Stomach (tissue), 9 donors: ENCODE measurements around the gene PXMP4. TPM values are rescaled to one million over a fixed set of nuclear protein-coding genes. Genes with fewer than 3 reads are reported as not detected.

Experiments
- DNase-seq, 2 donors: peaks; one replicate each; pipeline versions ENCODE4 v3.0.0 to v3.0.0-alpha.2; 2013 to 2019
- H3K27ac ChIP-seq, 5 donors: fragments of 200-600 bp in 4 of 5; sonication (generic) in 4 of 5; one replicate each; pipeline ENCODE4 v1.5.1; 2013 to 2019; ENCODE audit warnings: mild to moderate bottlenecking in 1 of 5, moderate library complexity in 1 of 5
- H3K27me3 ChIP-seq, 3 donors: fragments of 200-600 bp; sonication (generic); one replicate each; pipeline ENCODE4 v1.5.1; 2017 to 2019; ENCODE audit warnings: mixed run types in 1 of 3
- H3K36me3 ChIP-seq, 4 donors: fragments of 200-600 bp; sonication (generic); 1 replicate in 3 of 4; 2 replicates in 1 of 4; pipeline ENCODE4 v1.5.1; 2016 to 2019
- H3K4me1 ChIP-seq, 4 donors: fragments of 200-600 bp; sonication (generic); one replicate each; pipeline ENCODE4 v1.5.1; 2016 to 2019
- H3K4me3 ChIP-seq, 4 donors: fragments of 200-600 bp; sonication (generic) in 3 of 4; one replicate each; pipeline ENCODE4 v1.5.1; 2016 to 2019; ENCODE audit warnings: mild to moderate bottlenecking in 1 of 4
- H3K9me3 ChIP-seq, 4 donors: fragments of 200-600 bp; sonication (generic); one replicate each; pipeline ENCODE4 v1.5.1; 2016 to 2019
- EP300 ChIP-seq: sonication (generic); formaldehyde crosslinking; IDR thresholded peaks from one replicate; pipeline ENCODE4 v1.6.1; 2017; ENCODE audit warnings: antibody characterized with exemption
- POLR2A ChIP-seq, 4 donors: fragments of 450-650 bp; IDR thresholded peaks; one replicate each; pipeline ENCODE4 v1.6.1; 2016; ENCODE audit warnings: antibody characterized with exemption in 4 of 4, control low read depth in 2 of 4, mild to moderate bottlenecking in 1 of 4, moderate library complexity in 1 of 4
- POLR2AphosphoS5 ChIP-seq, 3 donors: sonication (generic); formaldehyde crosslinking; IDR thresholded peaks; one replicate each; pipeline ENCODE4 v1.6.1; 2016; ENCODE audit warnings: antibody characterized with exemption in 3 of 3
- WGBS, 5 donors: extraction: QIAGEN DNeasy Blood & Tissue Kit in 3 of 5; methylation state at CpG; one replicate each; pipeline versions ENCODE4 v1.1.5 to v1.1.7; 2013 to 2018; 5-methylcytosine and 5-hydroxymethylcytosine counted together
- intact Hi-C: fragments of 100-400 bp; cut with DNase I; formaldehyde crosslinking; loops from one replicate; pipeline ENCODE4 v1.15.1; 2023; ENCODE audit warnings: low total_unique reads
- polyA plus RNA-seq, 3 donors: library from polyadenylated mRNA; stranded (reverse); fragments of 200-250 nt; gene quantifications; one replicate each; pipeline ENCODE4 v1.2.3, GENCODE V29; 2013
- total RNA-seq, 5 donors: library from RNA; depleted of rRNA; stranded (reverse); fragments of >200 nt; gene quantifications; one replicate each; pipeline versions ENCODE4 v1.1.0 to v1.2.3, GENCODE V29; 2014 to 2016
- TF ChIP-seq, protein P1 (sequence below), 7 experiments: fragments of 450-650 bp in 4 of 7; fragments of 200-600 bp in 3 of 7; sonication (generic) in 3 of 7; IDR thresholded peaks; one replicate each; pipeline ENCODE4 v1.5.1; 2016 to 2019; ENCODE audit warnings: antibody characterized with exemption in 7 of 7, control low read depth in 2 of 7, mild to moderate bottlenecking in 1 of 7
- donor health status: healthy with polysubstance abuse.
- donor health status: Bipolar disorder and iron deficiency.
- donor health status: healthy.

The PXMP4 gene
- total and polyA plus RNA-seq, 8 donors = 0.72 to 36.8 (median 5.6) TPM

DNA sequence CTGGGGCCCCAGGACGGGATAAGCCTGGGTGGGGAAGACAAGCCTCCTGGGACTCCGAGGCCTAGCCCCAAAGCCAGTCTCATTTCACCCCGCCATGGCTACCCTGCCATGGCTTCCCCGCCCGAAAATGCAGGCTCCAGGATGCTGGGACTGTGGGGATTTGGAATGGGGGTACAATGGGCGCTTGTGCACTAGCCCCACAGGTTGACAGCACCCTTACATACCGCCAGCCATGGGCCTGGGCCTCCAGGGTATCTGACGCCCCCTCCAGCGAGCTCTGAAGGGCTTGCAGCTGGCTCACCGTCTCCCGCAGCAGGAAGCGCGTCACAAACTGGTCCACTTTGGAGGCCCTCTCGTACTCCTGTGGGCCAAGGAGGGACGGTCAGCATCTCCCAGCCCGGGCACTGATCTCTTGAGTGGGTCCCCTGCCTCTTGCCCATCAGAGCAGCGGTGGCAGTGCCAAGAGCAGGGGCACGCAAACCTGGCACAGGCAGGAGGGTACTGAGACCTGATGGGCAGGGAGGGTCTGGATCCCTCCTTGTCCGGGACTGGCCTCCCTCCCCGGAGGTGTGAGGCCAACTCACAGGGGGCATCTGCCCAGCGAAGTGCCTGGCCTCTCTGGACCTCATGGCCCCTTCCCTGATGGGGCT, 60.0 kb downstream of the PXMP4 start:
- Histone ChIP-seq H3K27me3 (no peaks in the 10 kb centered on the region), H3K4me3 (no peak overlapping the region), H3K9me3 (no peaks in the 10 kb centered on the region), H3K36me3 (peaks cover 27 to 48% (median 42%) of the 10 kb centered on the region in 4 donors), H3K4me1 (peaks cover 11 to 33% (median 28%) of the 10 kb centered on the region in 4 donors), H3K27ac (no peak overlapping the region)
- no peak for DNase-seq
- intact Hi-C loops = no loop called here
- WGBS, 5 donors = 89 to 95% (median 94%) methylated on average over 15 to 21 of the region's 21 CpGs
- TF ChIP-seq, protein P1, sequence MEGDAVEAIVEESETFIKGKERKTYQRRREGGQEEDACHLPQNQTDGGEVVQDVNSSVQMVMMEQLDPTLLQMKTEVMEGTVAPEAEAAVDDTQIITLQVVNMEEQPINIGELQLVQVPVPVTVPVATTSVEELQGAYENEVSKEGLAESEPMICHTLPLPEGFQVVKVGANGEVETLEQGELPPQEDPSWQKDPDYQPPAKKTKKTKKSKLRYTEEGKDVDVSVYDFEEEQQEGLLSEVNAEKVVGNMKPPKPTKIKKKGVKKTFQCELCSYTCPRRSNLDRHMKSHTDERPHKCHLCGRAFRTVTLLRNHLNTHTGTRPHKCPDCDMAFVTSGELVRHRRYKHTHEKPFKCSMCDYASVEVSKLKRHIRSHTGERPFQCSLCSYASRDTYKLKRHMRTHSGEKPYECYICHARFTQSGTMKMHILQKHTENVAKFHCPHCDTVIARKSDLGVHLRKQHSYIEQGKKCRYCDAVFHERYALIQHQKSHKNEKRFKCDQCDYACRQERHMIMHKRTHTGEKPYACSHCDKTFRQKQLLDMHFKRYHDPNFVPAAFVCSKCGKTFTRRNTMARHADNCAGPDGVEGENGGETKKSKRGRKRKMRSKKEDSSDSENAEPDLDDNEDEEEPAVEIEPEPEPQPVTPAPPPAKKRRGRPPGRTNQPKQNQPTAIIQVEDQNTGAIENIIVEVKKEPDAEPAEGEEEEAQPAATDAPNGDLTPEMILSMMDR (IDR thresholded peaks at IDR 0.05) = no peak
- TF ChIP-seq EP300 = no peak
- no peak for TF ChIP-seq POLR2A (IDR thresholded peaks at IDR 0.05)
- no peak for TF ChIP-seq POLR2AphosphoS5 (IDR thresholded peaks at IDR 0.05)

DNA sequence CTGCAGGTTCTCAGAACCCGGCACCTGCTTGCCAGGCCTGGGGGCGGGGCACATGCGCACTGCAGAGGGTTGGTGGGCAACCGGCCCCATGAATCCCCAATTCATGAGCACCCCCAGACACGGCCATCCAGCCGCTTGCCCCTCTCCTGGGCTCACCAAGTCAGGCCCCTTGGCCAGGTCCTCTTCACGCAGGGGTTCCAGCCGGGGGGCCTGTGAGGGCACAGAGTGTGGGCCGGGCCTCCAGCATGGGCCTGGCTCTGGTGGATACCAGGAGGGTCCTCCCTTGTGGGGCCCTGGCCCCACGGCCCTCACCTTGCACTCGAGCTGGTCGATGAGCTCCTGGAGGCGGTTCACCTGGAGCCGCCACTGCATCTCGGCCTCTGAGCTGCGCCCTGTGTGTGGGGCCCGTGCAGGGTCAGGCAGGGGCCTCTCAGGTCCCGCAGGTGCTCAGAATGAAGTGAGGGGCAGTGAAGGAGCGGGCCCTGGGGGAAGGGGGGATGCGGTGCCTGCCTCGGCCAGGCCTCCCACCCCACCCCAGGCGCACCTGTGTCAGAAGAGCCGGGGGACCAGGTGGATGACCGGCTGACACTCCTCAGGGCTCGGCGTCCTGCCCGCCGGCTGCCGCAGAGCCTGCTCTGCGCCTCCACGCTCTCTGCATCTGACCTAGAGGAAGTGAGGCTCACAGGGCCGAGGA, 60.6 kb downstream of the PXMP4 start:
- no peaks in the 10 kb centered on the region for H3K27me3 ChIP-seq
- WGBS, 5 donors = 93 to 100% (median 94%) methylated on average over 3 to 32 of the region's 32 CpGs
- H3K4me1 ChIP-seq = peaks cover 16 to 33% (median 31%) of the 10 kb centered on the region in 4 donors
- H3K27ac ChIP-seq = no peak overlapping the region
- intact Hi-C loops = loop anchor here (5.0 kb wide), 1 partner anchor 207 kb away; no protein-coding TSS in a partner anchor
- DNase-seq = peak in 1 of 2 donors; percentile 7
- H3K9me3 ChIP-seq = no peaks in the 10 kb centered on the region
- H3K4me3 ChIP-seq = no peak overlapping the region
- TF ChIP-seq, protein P1 (IDR thresholded peaks at IDR 0.05) = no peak
- no peak for TF ChIP-seq EP300
- H3K36me3 ChIP-seq = peaks cover 27 to 48% (median 42%) of the 10 kb centered on the region in 4 donors

DNA sequence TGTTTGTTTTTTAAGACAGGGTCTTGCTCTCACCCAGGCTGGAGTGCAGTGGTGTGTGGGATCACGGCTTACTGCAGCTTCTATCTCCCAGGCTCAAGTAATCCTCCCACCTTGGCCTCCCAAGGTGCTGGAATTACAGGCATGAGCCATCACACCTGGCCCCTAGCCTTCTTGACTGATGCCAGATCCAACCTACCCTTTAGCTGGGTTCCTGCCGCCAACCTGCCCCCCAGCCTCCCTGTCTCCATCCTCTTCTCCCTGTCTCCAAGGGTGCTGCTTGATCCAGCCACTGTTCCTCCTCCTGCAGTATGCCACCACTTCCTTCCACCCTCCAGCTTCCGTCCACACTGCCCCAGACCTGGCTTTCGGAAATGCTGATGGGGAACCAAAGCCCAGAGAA, 61.2 kb downstream of the PXMP4 start:
- H3K4me3 ChIP-seq = no peak overlapping the region
- no peak overlapping the region for H3K27ac ChIP-seq
- 93 to 100% (median 97%) methylated on average over 4 of the region's 4 CpGs for WGBS, 5 donors
- intact Hi-C loops = loop anchor here (5.0 kb wide), 1 partner anchor 207 kb away; no protein-coding TSS in a partner anchor
- H3K4me1 ChIP-seq = peaks cover 16 to 33% (median 31%) of the 10 kb centered on the region in 4 donors
- peaks cover 27 to 48% (median 42%) of the 10 kb centered on the region in 4 donors for H3K36me3 ChIP-seq
- no peak for DNase-seq
- H3K27me3 ChIP-seq = no peaks in the 10 kb centered on the region
- no peaks in the 10 kb centered on the region for H3K9me3 ChIP-seq
- TF ChIP-seq POLR2A (IDR thresholded peaks at IDR 0.05) = no peak
- no peak for TF ChIP-seq POLR2AphosphoS5 (IDR thresholded peaks at IDR 0.05)
- no peak for TF ChIP-seq EP300
- TF ChIP-seq, protein P1 (IDR thresholded peaks at IDR 0.05) = no peak

DNA sequence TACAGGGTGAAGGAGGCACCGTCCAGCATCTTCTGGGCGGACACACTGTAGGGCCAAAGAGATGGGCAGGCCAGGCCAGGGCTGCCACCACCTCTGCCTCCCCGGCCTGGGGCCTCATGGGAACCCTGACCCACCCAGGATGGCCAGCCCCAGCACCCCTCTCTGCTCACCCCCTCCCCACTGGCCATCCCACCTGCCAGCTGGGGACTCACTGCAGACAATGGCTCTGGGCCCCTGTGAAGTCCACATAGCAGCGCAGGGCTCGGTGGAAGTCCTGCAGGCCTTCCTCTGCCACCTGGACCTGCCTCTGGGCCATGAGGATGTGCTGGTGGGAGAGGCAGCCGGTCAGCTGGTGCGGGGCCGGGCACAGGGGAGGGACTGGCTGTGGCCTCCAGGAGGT, 61.6 kb downstream of the PXMP4 start:
- TF ChIP-seq, protein P1 (IDR thresholded peaks at IDR 0.05) = no peak
- no peak for TF ChIP-seq EP300
- TF ChIP-seq POLR2A (IDR thresholded peaks at IDR 0.05) = no peak
- no peak for TF ChIP-seq POLR2AphosphoS5 (IDR thresholded peaks at IDR 0.05)
- Histone ChIP-seq H3K9me3 (no peaks in the 10 kb centered on the region), H3K27me3 (no peaks in the 10 kb centered on the region), H3K4me3 (no peak overlapping the region), H3K4me1 (peaks cover 19 to 35% (median 32%) of the 10 kb centered on the region in 4 donors), H3K36me3 (peaks cover 27 to 48% (median 42%) of the 10 kb centered on the region in 4 donors), H3K27ac (no peak overlapping the region)
- WGBS, 5 donors = 91 to 98% (median 96%) methylated on average over 4 to 8 of the region's 8 CpGs
- intact Hi-C loops = loop anchor here (5.0 kb wide), 1 partner anchor 206 kb away; no protein-coding TSS in a partner anchor
- peak in 1 of 2 donors; percentile 8 for DNase-seq
